Stimulated activated CD8-positive, alpha-beta memory T cell treated with anti-CD3 and anti-CD28 coated beads, Interleukin-12 subunit alpha, Interleukin-12 subunit beta, amount 100 ng/mL, for 1 hour (primary cell): Measurements from ENCODE around the gene SYT1.

Source experiments
- DNase-seq: peaks from one replicate; pipeline ENCODE4 v3.0.0-alpha.2; 2020; ENCODE audit warnings: low read depth

The SYT1 gene

GRCh38 chr12:79294590-79294989 is 430.0 kb downstream of the SYT1 start:
- no peak for DNase-seq

- DNase-seq, result no peak
Observed at GRCh38 chr12:79295572-79295971, 431.0 kb downstream of the SYT1 start.

DNA sequence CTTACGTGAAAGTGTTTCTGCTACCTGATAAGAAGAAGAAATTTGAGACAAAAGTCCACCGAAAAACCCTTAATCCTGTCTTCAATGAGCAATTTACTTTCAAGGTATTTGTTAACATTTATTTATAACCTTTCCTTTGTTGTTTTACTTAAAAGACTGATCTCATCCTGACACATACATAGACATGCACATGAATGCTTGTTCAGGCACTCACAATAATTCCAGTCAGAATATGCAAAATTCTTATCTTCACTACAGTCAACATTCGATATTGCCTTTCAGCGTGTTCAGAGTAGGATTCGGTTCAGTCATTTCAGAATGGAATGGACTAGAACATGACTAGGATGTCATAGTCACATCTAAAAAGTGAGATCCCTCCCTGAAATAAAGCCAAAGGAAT is 431.6 kb downstream of the SYT1 start:
- no peak for DNase-seq

DNA sequence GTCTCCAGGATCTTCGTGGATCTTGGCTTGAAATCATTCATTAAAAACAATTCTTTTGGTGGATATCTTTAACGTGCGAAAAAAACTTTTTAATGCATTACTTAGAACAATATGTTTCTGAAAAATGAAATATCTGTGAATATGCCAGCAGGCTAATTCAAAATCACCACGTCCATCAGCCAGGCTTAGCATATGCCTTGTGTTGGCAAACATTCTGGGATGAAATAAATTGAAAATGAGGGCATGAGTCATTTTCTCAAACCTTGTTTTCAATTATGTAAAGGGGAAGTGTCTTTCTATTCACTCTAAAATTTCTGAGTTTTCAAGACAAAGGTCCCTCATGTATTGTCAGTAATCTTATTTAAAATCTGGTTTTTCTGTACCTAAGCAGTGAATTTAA is 432.3 kb downstream of the SYT1 start:
- no peak for DNase-seq

DNA sequence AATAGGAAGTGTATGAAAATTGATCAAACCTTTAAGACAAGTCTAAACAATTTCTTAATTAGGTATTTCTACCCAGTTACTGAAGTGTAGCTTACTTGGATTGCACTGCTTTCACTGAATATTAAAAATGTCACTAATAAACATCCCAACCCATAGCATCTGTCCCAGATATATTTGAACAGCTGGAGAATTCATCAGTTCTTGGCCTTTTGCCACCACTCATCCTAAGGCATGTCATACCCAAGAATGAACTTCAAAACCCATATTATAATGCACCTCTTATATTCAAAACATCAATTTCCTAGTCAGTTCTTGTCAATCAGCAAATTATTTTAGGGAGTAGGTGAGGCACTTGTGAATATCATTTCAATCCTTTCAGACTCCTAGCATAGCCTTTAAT is 433.9 kb downstream of the SYT1 start:
- DNase-seq, result no peak

GRCh38 chr12:79299447-79300198 is 435.0 kb downstream of the SYT1 start:
- no peak for DNase-seq

GRCh38 chr12:79300199-79300568 is 435.6 kb downstream of the SYT1 start:
- DNase-seq, result no peak

GRCh38 chr12:79301181-79301580 is 436.6 kb downstream of the SYT1 start:
- DNase-seq, result no peak

DNA sequence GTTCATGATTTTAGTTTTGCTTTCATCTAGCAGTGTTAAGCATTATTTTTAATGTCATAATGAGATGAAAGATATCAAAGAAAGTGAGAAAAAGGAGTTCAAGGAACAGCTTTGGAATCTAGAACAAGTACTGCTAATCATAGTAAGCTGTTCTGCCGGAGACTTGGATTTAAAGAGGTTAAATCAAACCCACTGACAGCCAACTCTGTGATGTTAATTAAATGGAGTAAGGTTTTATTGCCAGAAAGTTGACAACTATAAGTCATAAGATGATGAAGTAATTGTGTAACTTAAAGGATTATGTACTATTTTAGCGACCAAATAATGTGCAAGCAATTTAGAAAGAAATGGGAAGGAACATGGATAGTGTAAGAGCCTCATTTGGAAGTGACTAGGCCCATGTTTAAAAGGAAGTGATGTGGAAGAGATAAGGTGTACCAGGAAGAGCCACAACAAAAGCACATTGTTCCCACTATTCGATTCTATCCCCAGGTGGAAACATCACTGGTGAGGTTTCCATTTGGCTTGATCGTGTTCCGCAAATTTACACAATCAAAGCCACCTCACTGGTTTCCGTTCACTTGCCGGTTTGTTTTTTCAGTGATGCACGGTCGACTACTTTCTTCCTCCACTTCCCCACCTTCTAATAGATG is 437.7 kb downstream of the SYT1 start:
- no peak for DNase-seq

DNA sequence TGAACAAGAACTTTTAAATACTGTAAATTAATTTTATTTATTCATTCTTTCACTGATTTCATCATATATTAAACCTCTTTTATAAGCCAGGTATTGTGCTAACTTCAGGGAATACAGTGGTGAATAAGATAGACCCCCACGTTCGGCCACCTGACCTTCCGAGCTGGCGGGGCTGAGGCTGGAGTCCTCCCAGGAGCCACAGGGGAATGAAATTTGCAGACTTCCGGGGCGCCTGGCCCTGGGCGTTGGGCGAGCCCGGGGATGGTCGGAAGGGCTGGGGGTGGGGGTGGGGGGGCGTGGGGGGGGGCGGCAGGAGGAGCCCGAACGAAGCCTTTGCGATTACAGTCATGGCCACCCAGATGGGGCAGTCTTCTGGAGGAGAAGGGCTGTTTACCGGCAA is 442.8 kb downstream of the SYT1 start:
- no peak for DNase-seq

DNA sequence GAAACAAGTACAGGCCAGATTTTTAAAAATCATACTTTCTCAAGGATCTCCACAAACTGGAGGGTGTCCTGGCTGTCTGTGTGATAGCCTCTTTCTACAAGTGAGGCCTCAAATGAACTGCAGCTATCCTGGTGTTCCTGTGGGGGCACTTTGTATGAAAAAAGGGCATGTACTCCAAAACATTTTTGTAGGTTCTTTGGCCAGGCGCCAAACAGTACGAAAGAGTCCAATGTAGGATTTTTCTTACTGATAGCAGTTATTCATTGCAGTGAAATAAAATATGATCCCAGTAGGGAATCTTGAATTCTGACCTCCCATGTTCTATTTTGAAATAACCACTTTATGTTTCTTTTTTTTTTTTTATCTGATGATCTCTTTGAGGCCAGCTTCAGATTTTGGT is 444.5 kb downstream of the SYT1 start:
- DNase-seq, result no peak

GRCh38 chr12:79317179-79317847 is 452.7 kb downstream of the SYT1 start:
- DNase-seq, result no peak

DNA sequence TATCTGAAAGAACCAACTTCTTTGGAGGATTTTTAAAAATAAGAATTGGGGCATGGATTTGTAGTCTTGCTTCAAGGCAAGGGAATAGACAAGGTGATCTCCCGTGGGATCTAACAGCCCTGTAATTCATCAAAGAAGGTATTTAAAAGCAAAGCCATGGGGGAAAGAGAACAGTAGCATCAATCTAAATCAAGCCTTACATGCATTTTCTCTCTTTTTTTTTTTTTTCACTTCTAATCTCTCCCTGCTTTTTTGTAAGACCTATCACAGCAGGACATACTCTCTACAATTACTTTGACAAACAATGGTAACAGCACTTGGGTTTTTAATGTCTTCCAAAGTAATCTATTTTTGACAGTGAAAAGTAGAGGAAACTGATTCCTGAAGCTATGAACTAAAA is 458.3 kb downstream of the SYT1 start:
- DNase-seq, result no peak

DNA sequence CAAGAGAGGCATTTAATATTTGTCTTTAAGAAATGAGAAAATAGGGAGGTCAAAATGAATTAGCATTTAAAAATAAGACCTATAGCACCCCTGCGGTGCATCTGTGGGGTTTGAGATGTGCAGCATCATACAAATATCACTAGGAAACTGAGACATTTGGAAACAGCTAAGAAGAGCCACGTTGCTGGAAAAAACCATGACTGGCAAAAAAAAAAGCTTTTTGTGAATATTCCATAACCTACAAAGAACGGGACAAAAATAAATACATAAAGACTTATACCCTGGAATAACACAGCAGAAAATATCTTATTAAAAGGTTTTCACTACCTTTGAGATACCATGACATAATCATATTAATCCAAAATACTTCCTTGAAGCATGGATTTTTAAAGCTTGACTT is 460.0 kb downstream of the SYT1 start:
- no peak for DNase-seq

- DNase-seq, result no peak
Observed at GRCh38 chr12:79326222-79326621, 461.6 kb downstream of the SYT1 start.

DNA sequence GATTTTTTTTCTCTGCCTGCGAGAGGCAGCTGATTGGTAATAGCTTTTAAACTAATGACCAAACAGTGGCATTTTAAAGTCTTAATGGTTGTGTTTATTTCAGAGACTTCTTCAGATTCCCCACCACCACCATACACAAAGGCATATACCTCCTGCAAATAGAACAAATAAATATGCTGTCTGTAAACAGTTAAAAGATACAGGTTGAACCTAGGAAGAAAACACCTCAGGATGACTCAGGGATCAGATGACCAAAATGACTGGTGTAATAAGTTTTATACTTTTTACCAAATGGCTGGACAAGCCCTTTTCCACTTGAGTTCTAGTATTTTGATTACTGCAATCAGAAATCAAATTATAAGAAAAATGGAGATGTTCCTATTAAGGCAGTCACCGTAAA is 462.1 kb downstream of the SYT1 start:
- no peak for DNase-seq

DNA sequence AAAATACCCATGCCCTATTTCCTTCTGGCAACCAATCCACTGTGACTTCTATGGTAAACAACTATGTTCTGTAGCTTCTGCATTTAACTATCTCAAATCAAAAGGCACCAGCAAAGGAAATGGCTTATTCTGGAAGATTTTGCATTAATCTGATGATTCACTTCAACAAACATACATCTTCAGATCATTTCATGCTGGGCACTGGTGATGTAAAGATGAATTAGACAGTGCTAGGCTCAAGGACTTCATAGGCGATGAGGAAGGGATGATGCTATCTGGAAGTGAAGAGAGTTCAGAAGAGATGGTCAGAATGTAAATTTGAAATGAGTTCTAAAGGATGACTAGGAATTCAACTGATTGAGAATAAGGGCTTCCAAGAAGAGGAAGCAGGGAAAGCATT is 462.9 kb downstream of the SYT1 start:
- no peak for DNase-seq

GRCh38 chr12:79329933-79330332 is 465.4 kb downstream of the SYT1 start:
- DNase-seq, result no peak

GRCh38 chr12:79331870-79332269 is 467.3 kb downstream of the SYT1 start:
- no peak for DNase-seq

DNA sequence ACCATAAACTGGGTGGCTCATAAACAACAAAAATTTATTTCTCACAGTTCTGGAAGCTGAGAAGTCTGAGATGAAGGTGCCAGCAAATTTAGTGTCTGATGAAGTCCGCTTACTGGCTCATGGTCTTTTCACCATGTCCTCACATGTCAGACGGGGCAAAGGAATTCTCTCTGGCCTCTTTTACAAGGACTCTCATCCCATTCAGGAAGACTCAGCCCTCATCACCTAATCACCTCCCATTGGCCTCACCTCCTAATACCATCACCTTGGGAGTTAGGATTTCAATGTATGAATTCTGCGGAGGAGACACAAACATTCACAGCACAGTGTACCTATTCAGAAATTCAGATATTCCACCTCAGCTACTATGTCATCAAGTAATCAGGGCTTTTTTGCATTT is 468.6 kb downstream of the SYT1 start:
- DNase-seq, result no peak

GRCh38 chr12:79337662-79338290 is 473.2 kb downstream of the SYT1 start:
- DNase-seq, result no peak

DNA sequence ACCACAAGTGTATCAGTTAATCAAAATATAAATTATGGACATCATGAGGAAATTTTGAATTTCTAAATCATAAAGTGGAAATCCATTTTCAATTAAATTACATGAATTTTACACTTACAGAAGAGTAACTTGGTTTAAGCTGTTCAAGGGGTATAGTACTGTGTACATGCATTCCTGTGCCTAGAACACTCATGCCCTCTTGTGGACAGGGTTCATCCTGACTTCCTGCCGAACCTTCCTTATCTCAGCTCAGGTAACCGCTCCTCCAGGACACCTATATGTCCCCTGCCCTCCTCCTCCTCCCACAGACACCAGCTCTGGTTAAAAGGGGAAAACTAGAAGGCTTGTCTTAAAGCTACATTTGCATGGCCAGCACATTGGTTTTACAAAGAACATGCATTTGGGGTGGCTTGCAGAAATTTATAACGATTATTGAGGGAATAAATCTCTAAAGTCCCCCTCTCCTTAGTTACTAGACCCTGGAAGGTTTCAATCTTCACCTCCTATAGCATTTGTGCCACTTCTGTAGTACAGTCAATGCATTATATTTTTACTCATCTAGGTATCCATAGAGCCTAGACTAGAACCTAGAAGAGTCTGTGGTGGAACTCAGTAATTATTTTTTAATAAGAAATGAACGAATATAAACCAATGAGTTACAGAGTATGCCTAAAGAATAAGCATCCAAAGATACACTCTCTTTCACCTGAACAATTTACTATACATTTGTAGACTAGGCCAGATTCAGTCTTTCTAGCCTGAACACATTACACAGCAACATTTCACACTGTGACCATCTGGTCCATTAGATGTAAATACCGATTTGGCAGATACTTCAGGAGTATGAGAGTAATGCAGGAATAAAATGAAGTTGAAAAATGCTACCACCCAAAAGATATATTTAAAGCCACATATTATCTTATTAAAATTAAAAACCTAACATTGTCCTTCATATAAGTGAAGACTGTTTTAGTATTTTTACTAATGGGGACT is 480.6 kb downstream of the SYT1 start:
- DNase-seq, result no peak
